ENCODE results near the gene KLRC2. TPM values are rescaled to one million over a fixed set of nuclear protein-coding genes. Genes with fewer than 3 reads are reported as not detected.

The KLRC2 gene
- total RNA-seq, 1 donor from 2014 or later, result 2.0 TPM

Other genes starting within 250 kb of the KLRC2 start
- gene GABARAPL1, start 223.1 kb downstream of the KLRC2 start, total RNA-seq, result 44.8 TPM
- under 0.01 TPM for gene KLRD1, start 128.1 kb downstream of the KLRC2 start, total RNA-seq
- gene KLRK1, start 46.0 kb downstream of the KLRC2 start, total RNA-seq, result 0.82 TPM
- gene KLRC4, start 26.3 kb downstream of the KLRC2 start, total RNA-seq, result not detected
- gene KLRC3, start 15.4 kb downstream of the KLRC2 start, total RNA-seq, result 2.9 TPM
- not detected for gene KLRC1, start 17.4 kb upstream of the KLRC2 start, total RNA-seq
- gene EIF2S3B, start 69.9 kb upstream of the KLRC2 start, total RNA-seq, result 1.6 TPM
- gene MAGOHB, start 177.6 kb upstream of the KLRC2 start, total RNA-seq, result 18.3 TPM
- gene STYK1, start 238.0 kb upstream of the KLRC2 start, total RNA-seq, result 2.9 TPM

All from frontal cortex (tissue), 1 donor.